BE2C (cell line): Measurements from ENCODE around the gene GNAI2.

Experiments
- DNase-seq: peaks from one replicate; pipeline ENCODE4 v3.0.0-alpha.2; 2020
- H3K27me3 ChIP-seq: fragments of 250-450 bp; sonication (Bioruptor Pico); 2 replicates; pipeline ENCODE4 v1.5.1; 2020; ENCODE audit warnings: mild to moderate bottlenecking
- H3K36me3 ChIP-seq: fragments of 250-450 bp; sonication (Bioruptor Pico); 2 replicates; pipeline ENCODE4 v1.5.1; 2020; ENCODE audit warnings: mild to moderate bottlenecking
- H3K4me1 ChIP-seq: fragments of 250-450 bp; sonication (Bioruptor Pico); 2 replicates; pipeline ENCODE4 v1.5.1; 2020
- H3K4me3 ChIP-seq: 2 replicates; pipeline ENCODE4 v1.5.1; 2011; ENCODE audit warnings: low read depth, low read length
- H3K9me3 ChIP-seq: fragments of 250-450 bp; sonication (Bioruptor Pico); 2 replicates; pipeline ENCODE4 v1.5.1; 2020
- TF ChIP-seq, protein P1 (sequence below): IDR thresholded peaks from 2 replicates; pipeline ENCODE4 v1.5.1; 2012; ENCODE audit warnings: mild to moderate bottlenecking, low read depth, low read length

The GNAI2 gene

DNA sequence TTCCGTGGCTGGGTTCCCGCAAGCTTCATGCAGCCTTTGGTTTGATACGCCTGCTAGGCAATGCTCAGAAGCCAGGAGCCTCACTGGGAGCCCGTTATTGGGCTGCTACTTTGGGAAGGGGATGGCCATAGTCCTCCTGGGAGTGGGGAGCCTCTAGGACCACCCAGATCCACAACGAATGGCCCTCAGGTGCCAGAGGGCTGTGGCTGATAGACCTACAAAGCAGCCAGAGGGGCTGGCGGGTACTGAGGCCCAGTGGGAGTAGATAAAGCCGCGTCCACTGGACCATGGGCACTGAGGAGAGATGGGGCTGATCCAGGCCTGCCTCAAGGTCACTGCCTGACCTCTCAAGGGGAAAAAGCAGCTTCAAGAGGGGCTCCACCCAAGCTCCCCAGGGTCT, 43.9 kb upstream of the GNAI2 start:
- TF ChIP-seq, protein P1, sequence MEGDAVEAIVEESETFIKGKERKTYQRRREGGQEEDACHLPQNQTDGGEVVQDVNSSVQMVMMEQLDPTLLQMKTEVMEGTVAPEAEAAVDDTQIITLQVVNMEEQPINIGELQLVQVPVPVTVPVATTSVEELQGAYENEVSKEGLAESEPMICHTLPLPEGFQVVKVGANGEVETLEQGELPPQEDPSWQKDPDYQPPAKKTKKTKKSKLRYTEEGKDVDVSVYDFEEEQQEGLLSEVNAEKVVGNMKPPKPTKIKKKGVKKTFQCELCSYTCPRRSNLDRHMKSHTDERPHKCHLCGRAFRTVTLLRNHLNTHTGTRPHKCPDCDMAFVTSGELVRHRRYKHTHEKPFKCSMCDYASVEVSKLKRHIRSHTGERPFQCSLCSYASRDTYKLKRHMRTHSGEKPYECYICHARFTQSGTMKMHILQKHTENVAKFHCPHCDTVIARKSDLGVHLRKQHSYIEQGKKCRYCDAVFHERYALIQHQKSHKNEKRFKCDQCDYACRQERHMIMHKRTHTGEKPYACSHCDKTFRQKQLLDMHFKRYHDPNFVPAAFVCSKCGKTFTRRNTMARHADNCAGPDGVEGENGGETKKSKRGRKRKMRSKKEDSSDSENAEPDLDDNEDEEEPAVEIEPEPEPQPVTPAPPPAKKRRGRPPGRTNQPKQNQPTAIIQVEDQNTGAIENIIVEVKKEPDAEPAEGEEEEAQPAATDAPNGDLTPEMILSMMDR, result no peak
- no peaks in the 10 kb centered on the region for H3K4me1 ChIP-seq
- H3K36me3 ChIP-seq, result no peaks in the 10 kb centered on the region
- no peak for DNase-seq
- no peaks in the 10 kb centered on the region for H3K9me3 ChIP-seq
- H3K27me3 ChIP-seq, result peaks cover 20% of the 10 kb centered on the region
- no peak overlapping the region for H3K4me3 ChIP-seq

DNA sequence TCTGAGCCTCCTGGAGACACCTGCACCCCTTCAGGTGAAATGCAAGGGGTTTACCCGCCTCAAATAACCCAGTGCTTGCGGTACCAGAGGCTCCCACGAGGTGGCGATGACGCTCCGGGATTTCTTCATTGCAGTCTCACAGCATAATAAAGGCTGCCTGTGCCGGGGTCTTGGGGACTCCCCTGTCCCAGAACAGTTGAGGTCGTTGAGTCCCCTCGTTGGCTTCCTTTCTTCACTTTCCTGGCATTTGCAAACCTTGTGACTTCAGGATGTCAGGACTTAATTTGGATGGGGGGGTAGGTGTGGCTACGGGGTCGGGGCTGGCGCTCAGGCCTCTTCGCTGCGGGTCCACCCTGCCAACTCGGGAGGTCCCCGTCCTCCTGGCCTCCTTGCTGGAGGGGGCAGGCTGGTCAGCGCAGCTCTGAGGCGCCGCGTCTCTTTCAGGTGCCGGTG, 43.3 kb upstream of the GNAI2 start:
- TF ChIP-seq, protein P1, result peak; percentile 77
- Histone ChIP-seq H3K9me3 (no peaks in the 10 kb centered on the region), H3K4me3 (no peak overlapping the region), H3K27me3 (peaks cover 20% of the 10 kb centered on the region), H3K4me1 (no peaks in the 10 kb centered on the region), H3K36me3 (no peaks in the 10 kb centered on the region)
- DNase-seq, result peak; percentile 64

DNA sequence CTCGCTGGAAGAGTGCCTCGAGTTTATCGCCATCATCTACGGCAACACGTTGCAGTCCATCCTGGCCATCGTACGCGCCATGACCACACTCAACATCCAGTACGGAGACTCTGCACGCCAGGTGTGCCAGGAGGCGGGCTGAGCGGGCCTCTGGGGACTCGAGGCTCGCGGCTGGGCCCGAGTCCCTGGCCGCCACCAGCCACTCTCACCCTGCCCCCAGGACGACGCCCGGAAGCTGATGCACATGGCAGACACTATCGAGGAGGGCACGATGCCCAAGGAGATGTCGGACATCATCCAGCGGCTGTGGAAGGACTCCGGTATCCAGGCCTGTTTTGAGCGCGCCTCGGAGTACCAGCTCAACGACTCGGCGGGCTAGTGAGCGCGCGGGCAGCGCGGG, 42.7 kb upstream of the GNAI2 start:
- Histone ChIP-seq H3K27me3 (peaks cover 20% of the 10 kb centered on the region), H3K36me3 (no peaks in the 10 kb centered on the region), H3K4me3 (no peak overlapping the region), H3K9me3 (no peaks in the 10 kb centered on the region), H3K4me1 (no peaks in the 10 kb centered on the region)
- TF ChIP-seq, protein P1, result no peak
- no peak for DNase-seq

DNA sequence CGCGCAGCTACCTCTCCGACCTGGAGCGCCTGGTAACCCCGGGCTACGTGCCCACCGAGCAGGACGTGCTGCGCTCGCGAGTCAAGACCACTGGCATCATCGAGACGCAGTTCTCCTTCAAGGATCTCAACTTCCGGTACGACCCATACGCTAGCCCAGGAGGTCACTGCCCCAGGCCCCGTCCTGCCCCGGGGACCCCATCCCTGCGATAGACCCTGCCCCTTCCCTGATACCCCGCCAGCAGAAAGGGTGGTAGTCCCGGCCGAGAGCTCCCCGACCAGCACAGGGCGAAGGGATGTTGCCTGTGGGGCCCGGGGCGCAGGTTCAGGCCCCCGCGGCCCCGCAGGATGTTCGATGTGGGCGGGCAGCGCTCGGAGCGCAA, 42.3 kb upstream of the GNAI2 start:
- no peak for DNase-seq
- Histone ChIP-seq H3K27me3 (peaks cover 20% of the 10 kb centered on the region), H3K4me3 (no peak overlapping the region), H3K4me1 (no peaks in the 10 kb centered on the region), H3K9me3 (no peaks in the 10 kb centered on the region), H3K36me3 (no peaks in the 10 kb centered on the region)
- TF ChIP-seq, protein P1, result no peak

DNA sequence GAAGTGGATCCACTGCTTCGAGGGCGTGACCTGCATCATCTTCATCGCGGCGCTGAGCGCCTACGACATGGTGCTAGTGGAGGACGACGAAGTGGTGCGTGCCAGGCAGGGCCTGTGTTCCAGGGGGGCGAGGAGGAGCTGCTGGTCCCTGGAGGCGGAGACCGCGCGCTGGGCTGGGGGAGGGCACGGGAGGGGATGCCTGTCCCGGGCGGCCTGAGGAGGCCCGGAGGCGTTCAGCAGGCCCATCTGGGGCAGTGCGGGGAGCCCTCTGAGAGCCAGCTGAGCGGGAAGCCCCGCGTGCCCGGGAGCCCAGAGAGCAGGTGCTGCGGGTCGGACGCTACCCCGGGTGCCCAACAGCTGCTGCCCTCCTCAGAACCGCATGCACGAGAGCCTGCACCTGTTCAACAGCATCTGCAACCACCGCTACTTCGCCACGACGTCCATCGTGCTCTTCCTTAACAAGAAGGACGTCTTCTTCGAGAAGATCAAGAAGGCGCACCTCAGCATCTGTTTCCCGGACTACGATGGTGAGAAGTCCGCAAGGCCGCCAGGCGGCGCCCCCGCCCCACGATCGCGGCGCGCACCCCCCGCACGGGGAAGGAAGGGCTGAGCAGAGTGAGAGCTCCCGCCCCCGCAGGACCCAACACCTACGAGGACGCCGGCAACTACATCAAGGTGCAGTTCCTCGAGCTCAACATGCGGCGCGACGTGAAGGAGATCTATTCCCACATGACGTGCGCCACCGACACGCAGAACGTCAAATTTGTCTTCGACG, 41.7 kb upstream of the GNAI2 start:
- Histone ChIP-seq H3K9me3 (no peaks in the 10 kb centered on the region), H3K4me3 (no peak overlapping the region), H3K36me3 (no peaks in the 10 kb centered on the region), H3K27me3 (peaks cover 20% of the 10 kb centered on the region), H3K4me1 (no peaks in the 10 kb centered on the region)
- TF ChIP-seq, protein P1, result peak; percentile 65
- peak; percentile 61 for DNase-seq

DNA sequence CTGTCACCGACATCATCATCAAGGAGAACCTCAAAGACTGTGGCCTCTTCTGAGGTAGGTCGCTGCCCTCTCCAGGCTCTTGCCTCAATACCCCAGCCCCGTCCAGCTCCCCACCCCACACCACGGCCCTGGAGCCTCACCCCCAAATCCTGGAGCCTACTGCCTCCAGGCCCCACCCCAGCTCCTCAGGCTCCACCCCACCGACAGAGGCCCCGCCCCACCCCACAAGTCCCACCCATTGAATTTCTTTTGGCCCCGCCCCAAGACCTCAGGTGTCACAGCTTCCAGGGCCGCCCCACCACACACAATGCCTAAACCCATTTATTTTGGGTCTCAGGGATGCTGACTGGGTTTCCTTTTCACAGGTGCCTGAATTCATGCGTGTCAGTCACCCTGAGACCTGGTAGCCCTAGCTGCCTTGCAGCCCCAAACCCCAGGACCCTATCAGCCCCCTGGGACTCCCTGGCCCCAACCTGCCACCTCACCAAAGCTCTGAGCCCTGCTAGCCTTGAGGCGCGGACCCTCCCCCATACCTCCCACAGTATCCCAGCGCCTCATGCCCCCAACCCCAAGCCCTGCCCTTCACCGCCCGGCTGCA, 41.0 kb upstream of the GNAI2 start:
- Histone ChIP-seq H3K4me1 (no peaks in the 10 kb centered on the region), H3K36me3 (no peaks in the 10 kb centered on the region), H3K27me3 (peaks cover 20% of the 10 kb centered on the region), H3K9me3 (no peaks in the 10 kb centered on the region), H3K4me3 (no peak overlapping the region)
- DNase-seq, result no peak
- TF ChIP-seq, protein P1, result no peak
